Spinal cord (tissue), 10 donors: ENCODE results near the gene KRTAP4-9. TPM values are rescaled to one million over a fixed set of nuclear protein-coding genes. Genes with fewer than 3 reads are reported as not detected.
"Not testable (repeated sequence)": the region's sequence is repeated elsewhere in the genome, so short reads cannot be mapped to it uniquely, and the experiment has no call there.

ENCODE experiments used
- DNase-seq, 6 donors: peaks; one replicate each; pipeline versions ENCODE4 v3.0.0 to v3.0.0-alpha.2; 2013 to 2015; ENCODE audit warnings: low spot score in 6 of 6, low read depth in 4 of 6
- H3K27ac ChIP-seq: one replicate; pipeline ENCODE4 v1.5.1; 2013; ENCODE audit warnings: low read depth, low read length, control low read depth
- H3K27me3 ChIP-seq: one replicate; pipeline ENCODE4 v1.6.1; 2013; ENCODE audit warnings: low read length; ENCODE audit not compliant: control insufficient read depth, insufficient read depth
- H3K36me3 ChIP-seq: one replicate; pipeline ENCODE4 v1.6.1; 2013; ENCODE audit warnings: low read length; ENCODE audit not compliant: control insufficient read depth, insufficient read depth
- H3K4me1 ChIP-seq: one replicate; pipeline ENCODE4 v1.6.1; 2013; ENCODE audit warnings: low read length; ENCODE audit not compliant: control insufficient read depth, insufficient read depth
- H3K4me3 ChIP-seq: one replicate; pipeline ENCODE4 v1.5.1; 2013; ENCODE audit warnings: low read depth, low read length, control low read depth
- H3K9me3 ChIP-seq: one replicate; pipeline ENCODE4 v1.6.1; 2013; ENCODE audit warnings: low read length; ENCODE audit not compliant: control insufficient read depth, insufficient read depth
- WGBS: methylation state at CpG from one replicate; pipeline ENCODE4 v1.1.5; 2013; ENCODE audit warnings: missing lambda C conversion rate; ENCODE audit not compliant: insufficient coverage; 5-methylcytosine and 5-hydroxymethylcytosine counted together
- polyA plus RNA-seq, 2 donors: library from polyadenylated mRNA; unstranded; fragments of 120-200 nt; gene quantifications; one replicate each; pipeline ENCODE4 v1.2.1, GENCODE V29; 2013; ENCODE audit not compliant: insufficient read length in 2 of 2
- total RNA-seq, 2 donors: library from RNA; depleted of rRNA in 1 of 2; stranded (reverse); fragments of 120-200 nt in 1 of 2; fragments of >200 nt in 1 of 2; gene quantifications; one replicate each; pipeline versions ENCODE4 v1.2.3 to v1.2.4, GENCODE V29; 2013 to 2014
- donor health status: healthy.

KRTAP4-9 gene
- total and polyA plus RNA-seq, 4 donors = not detected

DNA sequence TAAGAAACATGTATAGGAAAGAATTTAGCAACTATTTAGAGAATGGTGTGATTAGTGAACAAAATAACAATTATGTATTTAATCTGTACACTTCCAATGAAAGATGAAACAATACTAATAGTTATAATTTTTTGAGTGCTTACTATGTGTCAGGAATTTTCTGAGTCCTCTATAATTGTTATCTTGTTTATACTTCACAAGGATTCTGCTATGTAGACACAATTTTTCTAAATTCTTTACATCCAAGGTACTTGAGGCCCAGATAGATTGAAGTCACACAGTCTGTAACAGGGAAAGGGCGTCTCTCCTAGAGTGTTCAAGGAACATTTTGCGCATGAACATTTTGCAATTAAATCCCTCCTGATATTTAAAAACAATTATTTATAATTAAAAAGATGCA, 19.9 kb downstream of the KRTAP4-9 start:
- no CpG with 5 or more reads among the region's 2 CpGs for WGBS
- H3K27me3 ChIP-seq = no peaks in the 10 kb centered on the region
- no peak overlapping the region for H3K4me3 ChIP-seq
- no peaks in the 10 kb centered on the region for H3K4me1 ChIP-seq
- no peak for DNase-seq
- H3K27ac ChIP-seq = no peak overlapping the region
- no peaks in the 10 kb centered on the region for H3K36me3 ChIP-seq
- no peaks in the 10 kb centered on the region for H3K9me3 ChIP-seq

DNA sequence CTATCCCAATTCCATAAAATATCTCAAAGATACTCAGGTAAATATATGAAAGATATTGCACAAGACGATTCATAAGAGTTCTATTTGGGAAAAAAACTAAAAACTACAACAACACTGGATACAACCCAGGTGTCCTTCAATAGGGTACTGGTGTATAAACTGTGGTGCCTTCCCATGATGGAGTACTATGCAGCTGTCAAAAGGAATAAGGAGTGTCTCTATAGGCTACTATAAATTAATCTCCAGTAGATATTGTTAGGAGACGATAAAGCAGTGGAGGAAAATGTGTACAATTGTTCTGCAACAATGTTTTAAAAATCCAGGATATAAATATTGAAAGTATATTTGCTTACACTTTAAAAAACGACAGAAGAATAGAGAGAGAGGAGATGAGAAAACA, 21.2 kb downstream of the KRTAP4-9 start:
- Histone ChIP-seq H3K4me1 (no peaks in the 10 kb centered on the region), H3K27me3 (no peaks in the 10 kb centered on the region), H3K4me3 (no peak overlapping the region), H3K27ac (no peak overlapping the region), H3K36me3 (no peaks in the 10 kb centered on the region), H3K9me3 (no peaks in the 10 kb centered on the region)
- no peak for DNase-seq
- WGBS = no CpG with 5 or more reads among the region's 3 CpGs

DNA sequence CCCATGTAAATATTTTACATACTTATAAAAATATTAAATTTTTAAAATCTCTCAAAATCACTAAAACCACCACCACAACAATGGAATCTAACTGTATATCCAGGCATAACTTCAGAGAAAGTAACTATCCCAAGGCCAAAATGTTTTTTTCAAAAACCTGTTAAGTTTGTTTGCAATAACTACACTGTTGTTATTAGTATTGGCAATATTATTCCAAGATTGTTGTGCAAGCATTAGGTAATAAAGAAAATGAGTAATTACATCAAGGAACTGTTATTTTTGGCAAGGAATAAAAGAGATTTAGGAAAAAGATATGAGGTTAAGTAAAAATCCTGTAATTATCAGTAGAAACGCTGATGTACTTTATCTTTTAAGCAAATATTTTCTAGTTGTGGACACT, 22.2 kb downstream of the KRTAP4-9 start:
- H3K4me1 ChIP-seq = no peaks in the 10 kb centered on the region

DNA sequence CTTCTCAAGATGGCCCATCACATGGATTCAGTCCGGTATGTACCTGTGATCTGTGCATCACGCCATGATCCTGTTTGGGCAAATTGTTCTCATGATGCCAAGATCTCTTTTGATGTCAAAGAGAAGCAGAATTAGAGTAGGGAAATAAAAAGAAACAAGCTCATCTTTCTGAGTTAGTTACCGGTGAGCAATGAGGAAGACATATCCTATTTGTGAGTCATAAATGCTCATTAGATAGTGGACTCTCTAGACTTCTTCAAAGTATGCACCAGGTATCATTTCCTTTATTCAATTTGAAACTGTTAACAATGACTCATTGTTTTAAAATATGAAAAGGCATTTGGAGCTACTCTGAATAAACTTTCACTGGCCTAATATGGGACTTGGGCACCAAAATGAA, 26.8 kb downstream of the KRTAP4-9 start:
- WGBS = 93% methylated on average over 2 of the region's 3 CpGs

More for the DNA sequence above, 22.2 kb downstream of the KRTAP4-9 start:
- H3K36me3 ChIP-seq = no peaks in the 10 kb centered on the region
- no peak overlapping the region for H3K4me3 ChIP-seq
- no peaks in the 10 kb centered on the region for H3K27me3 ChIP-seq
- H3K27ac ChIP-seq = no peak overlapping the region
- WGBS = no CpG with 5 or more reads among the region's 1 CpG
- no peak for DNase-seq
- H3K9me3 ChIP-seq = no peaks in the 10 kb centered on the region

DNA sequence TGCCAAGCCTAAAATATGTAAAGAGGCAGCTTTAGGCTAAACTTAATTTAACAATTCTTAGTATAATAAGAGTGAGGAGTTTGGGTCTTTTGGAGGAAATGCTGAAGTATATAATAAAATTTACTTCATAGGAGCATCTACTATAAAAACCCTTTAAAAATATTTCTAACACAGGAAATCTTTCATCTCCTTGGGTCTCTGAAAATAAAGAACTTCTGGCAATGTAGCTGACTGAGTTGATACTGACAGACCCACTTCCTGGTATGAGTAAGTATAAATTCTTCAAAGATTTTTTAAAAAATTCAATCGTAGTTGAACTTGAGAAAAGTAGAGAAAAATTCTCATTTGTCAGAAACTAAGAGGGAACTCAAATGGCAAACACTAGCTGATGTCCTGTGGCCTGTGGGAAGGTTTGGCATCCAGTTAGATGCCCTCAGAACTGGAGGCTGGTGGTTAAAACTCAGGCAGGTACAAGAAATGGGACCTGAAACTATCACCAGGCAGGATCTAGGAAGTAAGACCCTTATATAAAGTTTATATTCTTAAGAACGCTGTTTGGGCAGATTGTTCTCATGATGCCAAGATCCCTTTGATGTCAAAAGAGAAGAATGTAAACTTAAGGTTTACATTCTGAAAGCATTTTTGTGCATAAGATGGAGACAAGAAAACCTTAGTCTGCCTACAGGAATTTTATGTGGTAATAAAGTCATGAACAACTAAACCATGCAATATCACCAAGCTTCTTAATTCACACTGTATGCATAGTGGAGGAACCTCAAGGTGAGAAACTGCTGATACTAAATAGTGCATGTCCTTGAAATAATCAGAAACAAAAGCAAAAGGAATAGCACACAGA, 28.9 kb downstream of the KRTAP4-9 start:
- Histone ChIP-seq H3K4me1 (no peaks in the 10 kb centered on the region), H3K27ac (no peak overlapping the region), H3K27me3 (no peaks in the 10 kb centered on the region), H3K4me3 (no peak overlapping the region), H3K9me3 (no peaks in the 10 kb centered on the region), H3K36me3 (no peaks in the 10 kb centered on the region)
- no peak for DNase-seq
- no CpG with 5 or more reads among the region's 2 CpGs for WGBS

More for the DNA sequence above, 26.8 kb downstream of the KRTAP4-9 start:
- no peaks in the 10 kb centered on the region for H3K27me3 ChIP-seq
- no peak overlapping the region for H3K27ac ChIP-seq
- no peak for DNase-seq
- H3K4me3 ChIP-seq = no peak overlapping the region
- no peaks in the 10 kb centered on the region for H3K4me1 ChIP-seq
- H3K36me3 ChIP-seq = no peaks in the 10 kb centered on the region
- H3K9me3 ChIP-seq = no peaks in the 10 kb centered on the region

DNA sequence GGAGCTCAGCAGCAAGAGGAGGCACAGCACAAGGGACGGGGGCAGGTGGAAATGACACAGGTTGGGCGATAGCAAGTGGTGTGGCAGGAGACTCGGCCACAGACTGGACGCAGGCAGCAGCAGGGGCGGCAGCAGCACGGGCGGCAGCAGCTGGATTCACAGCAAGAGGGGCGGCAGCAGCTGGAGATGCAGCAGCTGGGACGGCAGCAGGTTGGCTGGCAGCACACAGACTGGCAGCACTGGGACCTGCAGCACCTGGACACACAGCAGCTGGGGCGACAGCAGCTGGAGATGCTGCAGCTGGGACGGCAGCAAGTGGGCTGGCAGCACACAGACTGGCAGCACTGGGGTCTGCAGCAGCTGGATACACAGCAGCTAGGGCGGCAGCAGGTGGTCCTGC, 34.7 kb downstream of the KRTAP4-9 start:
- 96% methylated on average over 12 of the region's 12 CpGs for whole genome bisulfite sequencing
- H3K4me3 ChIP-seq, DNase-seq: not testable (repeated sequence)

DNA sequence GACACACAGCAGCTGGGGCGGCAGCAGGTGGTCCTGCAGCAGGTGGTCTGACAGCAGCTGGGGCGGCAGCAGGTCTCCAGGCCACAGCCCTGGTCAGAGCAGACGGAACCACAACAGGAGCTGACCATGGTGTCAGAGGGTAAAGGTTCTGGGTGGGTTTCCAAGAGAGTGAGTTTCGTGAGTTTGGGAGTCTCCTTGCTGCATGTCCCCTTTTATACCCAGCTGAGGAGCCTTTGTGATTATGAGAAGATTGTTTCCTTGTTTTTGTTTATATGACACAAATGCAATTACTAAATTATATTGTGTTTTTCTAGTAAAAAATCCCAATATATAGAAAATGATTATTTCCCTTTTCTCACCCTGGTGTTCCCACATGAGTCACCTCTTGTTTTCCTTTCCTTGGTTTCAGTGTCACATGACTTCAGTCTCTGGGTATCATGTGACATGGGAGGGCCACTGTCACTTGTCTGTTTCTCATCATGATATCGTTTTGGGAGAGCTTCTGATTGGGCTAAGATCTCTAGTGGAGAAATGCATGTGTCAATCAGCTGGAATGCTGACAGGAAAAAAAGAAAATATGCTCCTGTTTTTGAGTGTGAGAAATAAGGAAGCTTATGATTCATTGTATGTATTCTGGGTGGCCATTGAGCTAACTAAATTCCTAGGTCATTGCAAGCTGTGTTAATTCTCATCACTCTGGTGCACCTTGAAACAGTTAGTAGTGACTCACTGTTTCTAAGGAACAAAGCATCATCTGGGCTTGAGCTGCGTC, 35.4 kb downstream of the KRTAP4-9 start, which contains the start of gene KRTAP4-6:
TSS of gene KRTAP4-6 (minus strand) at position 185 of the 772 bp plus-strand sequence. CDS start at position 128, 57 bp downstream.
- Histone ChIP-seq H3K36me3 (no peaks in the 10 kb centered on the region), H3K4me3 (no peak within 1 kb of the TSS), H3K9me3 (peaks cover 3% of the 10 kb centered on the region), H3K27me3 (no peaks in the 10 kb centered on the region), H3K27ac (no peak within 1 kb of the TSS), H3K4me1 (no peaks in the 10 kb centered on the region)
- 84% methylated on average over 5 of the region's 6 CpGs for WGBS
- DNase-seq = no peak

More for the DNA sequence above, 34.7 kb downstream of the KRTAP4-9 start:
- not testable (repeated sequence) for H3K27ac ChIP-seq, H3K9me3 ChIP-seq, H3K4me1 ChIP-seq, H3K27me3 ChIP-seq, H3K36me3 ChIP-seq

DNA sequence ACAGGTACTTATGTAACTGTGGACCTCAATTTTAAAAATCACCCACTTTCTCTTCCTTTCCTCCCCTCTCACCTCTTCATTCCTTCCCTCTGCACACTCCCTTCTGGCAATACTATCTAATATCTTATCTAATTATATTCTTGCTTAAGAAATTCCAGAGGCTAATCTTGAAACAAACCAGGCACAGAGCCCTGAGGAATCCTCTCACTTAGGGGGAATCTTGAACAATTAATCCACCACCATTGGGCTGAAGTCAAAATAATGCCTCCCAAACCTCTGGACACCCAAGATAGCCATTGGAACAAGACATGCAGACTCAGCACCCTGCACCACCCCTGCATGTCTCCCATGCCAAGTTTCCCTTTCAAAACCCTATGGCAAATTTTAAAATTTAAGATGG, 36.2 kb downstream of the KRTAP4-9 start:
- Histone ChIP-seq H3K4me3 (no peak overlapping the region), H3K9me3 (peaks cover 3% of the 10 kb centered on the region), H3K27me3 (no peaks in the 10 kb centered on the region), H3K36me3 (no peaks in the 10 kb centered on the region), H3K4me1 (no peaks in the 10 kb centered on the region), H3K27ac (no peak overlapping the region)
- DNase-seq = no peak

DNA sequence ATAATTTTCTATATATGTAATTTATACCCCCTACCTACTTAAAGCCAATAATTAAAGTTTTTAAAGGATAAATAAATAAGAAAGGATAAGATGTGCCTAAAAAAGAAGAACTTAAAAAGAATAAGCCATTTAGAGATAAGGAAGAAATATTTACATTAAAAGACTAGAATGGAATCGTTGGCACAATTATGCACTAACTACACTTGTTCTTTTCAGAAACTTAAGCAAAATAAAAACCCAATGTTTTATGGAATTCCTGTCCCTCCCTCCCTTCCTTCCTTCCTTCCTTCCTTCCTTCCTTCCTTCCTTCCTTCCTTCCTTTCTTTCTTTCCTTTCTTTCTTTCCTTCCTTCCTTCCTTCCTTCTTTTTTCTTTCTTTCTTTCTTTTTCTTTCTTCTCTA, 39.7 kb downstream of the KRTAP4-9 start:
- no peak overlapping the region for H3K4me3 ChIP-seq
- no CpG with 5 or more reads among the region's 1 CpG for WGBS
- no peaks in the 10 kb centered on the region for H3K4me1 ChIP-seq
- H3K27me3 ChIP-seq = no peaks in the 10 kb centered on the region
- H3K36me3 ChIP-seq = no peaks in the 10 kb centered on the region
- peaks cover 3% of the 10 kb centered on the region for H3K9me3 ChIP-seq
- H3K27ac ChIP-seq = no peak overlapping the region
- no peak for DNase-seq
